Stimulated activated naive B cell treated with anti-CD40 and anti-IgM and Interleukin-4, amounts not matched to agents 10 μg/mL and 1 μg/mL and 100 μg/mL, for 72 hours (primary cell): Measurements from ENCODE around the gene BRAT1.

ENCODE experiments used
- ATAC-seq, 2 donors: fragments of 150-1000 bp; cut with Tn5 transposase; replicated peaks; 2 replicates each; pipeline ENCODE4 v1.10.0; 2021; ENCODE audit warnings: moderate library complexity in 1 of 2
- DNase-seq: peaks from one replicate; pipeline ENCODE4 v3.0.0; 2021
- H3K27ac Mint-ChIP-seq: one replicate; pipeline ENCODE4 v1.8.0; 2022; ENCODE audit warnings: mild to moderate bottlenecking, mixed read lengths
- H3K27me3 Mint-ChIP-seq, 2 donors: one replicate each; pipeline ENCODE4 v1.8.0; 2022; ENCODE audit warnings: mixed read lengths in 2 of 2
- H3K36me3 Mint-ChIP-seq, 2 donors: one replicate each; pipeline ENCODE4 v1.8.0; 2022; ENCODE audit warnings: mixed read lengths in 2 of 2, mild to moderate bottlenecking in 1 of 2
- H3K4me1 Mint-ChIP-seq, 2 donors: one replicate each; pipeline ENCODE4 v1.8.0; 2022; ENCODE audit warnings: mixed read lengths in 2 of 2, mild to moderate bottlenecking in 1 of 2
- H3K4me3 Mint-ChIP-seq, 2 donors: one replicate each; pipeline ENCODE4 v1.8.0; 2022; ENCODE audit warnings: mild to moderate bottlenecking in 2 of 2, mixed read lengths in 2 of 2, moderate library complexity in 1 of 2
- H3K9me3 Mint-ChIP-seq, 2 donors: one replicate each; pipeline ENCODE4 v1.8.0; 2022; ENCODE audit warnings: mixed read lengths in 2 of 2, mild to moderate bottlenecking in 1 of 2

BRAT1 gene

DNA sequence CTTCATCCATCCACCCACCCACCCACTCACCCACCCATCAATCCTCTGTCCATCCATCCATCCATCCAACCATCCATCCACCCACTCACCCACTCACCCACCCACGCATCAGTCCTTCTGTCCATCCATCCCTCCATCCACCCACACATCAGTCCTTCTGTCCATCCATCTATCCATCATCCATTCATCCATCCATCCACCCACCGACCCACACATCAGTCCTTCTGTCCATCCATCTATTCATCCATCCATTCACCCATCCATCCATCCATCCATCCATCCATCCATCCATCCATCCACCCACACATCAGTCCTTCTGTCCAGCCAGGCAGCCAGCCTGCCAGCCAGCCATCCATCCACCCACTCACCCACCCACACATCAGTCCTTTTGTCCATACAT, 63.3 kb downstream of the BRAT1 start:
- peaks cover 49 to 77% of the 10 kb centered on the region in 2 donors for H3K27me3 Mint-ChIP-seq
- H3K36me3 Mint-ChIP-seq, result peaks cover 3 to 5% of the 10 kb centered on the region in 2 donors
- H3K4me1 Mint-ChIP-seq, result peaks cover 10 to 11% of the 10 kb centered on the region in 2 donors
- peak overlapping the region in 1 of 2 donors; percentile 4 for H3K4me3 Mint-ChIP-seq
- DNase-seq (no peak), ATAC-seq (no peak)
- no peak overlapping the region for H3K27ac Mint-ChIP-seq
- peaks cover 8 to 10% of the 10 kb centered on the region in 2 donors for H3K9me3 Mint-ChIP-seq

DNA sequence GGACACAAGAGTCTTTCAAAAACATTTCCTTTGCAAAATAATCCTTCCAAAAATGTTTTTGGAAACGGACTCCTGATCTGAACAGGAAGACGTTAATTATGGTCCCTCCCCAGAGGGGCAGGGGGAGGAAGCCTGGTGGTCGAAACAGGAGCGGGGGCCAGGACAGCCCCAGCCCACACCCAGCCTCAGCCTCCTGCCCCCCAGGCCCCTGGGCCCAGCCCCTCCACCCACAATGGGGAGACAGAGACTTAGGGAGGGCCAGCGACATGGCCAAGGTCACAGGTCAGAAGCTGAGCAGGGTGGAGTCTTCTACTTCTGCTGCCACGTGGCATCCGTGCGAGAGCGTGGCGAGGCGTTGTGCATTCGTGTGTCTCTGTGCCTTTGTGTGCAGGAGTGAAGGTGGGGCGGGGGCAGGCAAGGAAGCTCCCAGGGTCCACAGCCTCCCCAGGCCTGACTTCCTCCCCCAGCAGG, 65.1 kb downstream of the BRAT1 start:
- Mint-ChIP-seq H3K4me1 (peaks cover 10 to 11% of the 10 kb centered on the region in 2 donors), H3K27ac (no peak overlapping the region), H3K9me3 (peaks cover 8 to 10% of the 10 kb centered on the region in 2 donors), H3K27me3 (peaks cover 38 to 64% of the 10 kb centered on the region in 2 donors), H3K4me3 (no peak overlapping the region), H3K36me3 (peaks cover 0 to 5% of the 10 kb centered on the region in 2 donors)
- ATAC-seq (no peak), DNase-seq (no peak)

DNA sequence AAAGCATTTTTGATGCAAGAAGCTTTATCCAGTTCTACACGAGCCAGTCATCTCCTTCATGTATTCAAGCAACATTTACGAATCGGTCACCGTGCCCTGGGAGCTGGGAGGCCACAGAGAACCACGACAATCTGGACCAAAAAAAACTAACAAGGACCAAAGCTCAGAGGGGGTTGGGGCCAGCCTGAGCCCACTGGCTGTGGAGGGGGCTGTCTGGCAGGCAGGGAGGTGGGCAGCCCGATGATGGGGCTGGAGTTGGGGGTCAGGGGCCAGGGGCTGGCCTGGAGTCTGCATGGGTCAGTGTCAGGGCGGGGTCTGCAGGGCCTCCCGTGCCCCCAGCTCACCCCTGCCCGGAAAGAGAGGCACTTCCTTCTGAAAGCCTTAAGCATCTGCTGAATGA, 66.6 kb downstream of the BRAT1 start:
- Mint-ChIP-seq H3K36me3 (peaks cover 0 to 5% of the 10 kb centered on the region in 2 donors), H3K27ac (no peak overlapping the region), H3K9me3 (peaks cover 8 to 10% of the 10 kb centered on the region in 2 donors), H3K4me1 (peaks cover 9 to 11% of the 10 kb centered on the region in 2 donors), H3K4me3 (no peak overlapping the region), H3K27me3 (peaks cover 34 to 57% of the 10 kb centered on the region in 2 donors)
- DNase-seq (no peak), ATAC-seq (no peak)

DNA sequence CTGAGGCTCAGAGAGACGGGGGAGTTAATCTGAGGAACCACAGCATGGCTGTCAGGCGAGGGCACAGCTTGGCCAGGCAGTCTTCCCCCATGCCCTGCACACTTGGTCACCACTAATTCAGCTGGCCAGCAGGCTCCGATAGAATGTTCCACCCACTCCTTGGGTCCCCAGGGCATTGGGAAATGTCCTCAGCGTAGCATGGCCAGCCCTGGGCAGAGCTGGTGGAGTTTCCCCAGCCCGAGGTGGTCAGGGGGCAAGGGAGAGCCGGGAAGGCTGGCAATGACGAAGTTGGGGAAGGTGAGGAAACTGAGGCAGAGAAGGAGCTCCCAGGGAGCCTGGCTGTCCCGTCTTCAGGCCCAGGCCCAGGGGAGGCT, 67.1 kb downstream of the BRAT1 start:
- ATAC-seq, result no peak
- H3K27me3 Mint-ChIP-seq, result peaks cover 30 to 53% of the 10 kb centered on the region in 2 donors
- H3K4me1 Mint-ChIP-seq, result peaks cover 7 to 11% of the 10 kb centered on the region in 2 donors
- no peak overlapping the region for H3K27ac Mint-ChIP-seq
- H3K36me3 Mint-ChIP-seq, result peaks cover 0 to 5% of the 10 kb centered on the region in 2 donors
- H3K4me3 Mint-ChIP-seq, result no peak overlapping the region
- H3K9me3 Mint-ChIP-seq, result peaks cover 8 to 10% of the 10 kb centered on the region in 2 donors
- DNase-seq, result no peak
